GM12872 (cell line): Measurements from ENCODE around the gene CLEC9A.

Experiments
- TF ChIP-seq, protein P1 (sequence below): IDR thresholded peaks from 3 replicates; pipeline ENCODE4 v1.5.1; 2011; ENCODE audit warnings: low read depth, mild to moderate bottlenecking, low read length, moderate library complexity; ENCODE audit not compliant: insufficient read depth

The CLEC9A gene

DNA sequence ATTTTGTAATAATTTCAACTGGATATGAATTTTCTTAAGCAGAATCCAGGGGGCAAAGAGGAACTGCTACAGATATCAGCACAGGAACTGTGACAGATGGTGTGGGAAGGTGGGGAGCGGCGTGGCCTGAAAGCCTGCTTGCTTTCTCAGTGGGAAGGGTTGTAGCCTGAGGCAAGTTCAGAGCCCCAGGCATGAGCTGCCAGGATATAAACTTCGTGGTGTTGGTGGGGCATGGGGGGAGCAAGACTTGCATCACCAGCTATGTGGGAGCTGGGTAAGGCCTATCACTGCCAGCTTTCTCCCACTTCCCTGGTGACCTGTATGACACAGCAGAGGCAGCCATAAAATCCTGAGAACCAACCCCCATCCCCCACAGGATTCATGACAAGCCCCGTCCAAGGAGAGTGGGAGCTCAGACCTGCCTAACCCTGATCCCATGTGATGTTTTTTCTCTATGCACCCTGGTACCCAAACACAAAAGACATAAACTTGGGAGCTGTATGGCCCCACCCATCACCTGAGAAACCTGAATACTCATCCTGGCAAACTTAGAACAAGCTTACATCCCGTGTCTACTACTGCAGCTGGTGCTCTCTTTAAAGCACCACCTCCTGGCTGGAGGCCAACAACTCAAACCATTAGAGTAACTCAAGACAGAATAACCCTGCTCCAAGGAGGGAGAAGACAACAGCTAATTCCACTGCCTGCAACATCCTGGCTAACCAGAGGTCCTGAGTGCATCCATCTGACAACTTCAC, 51.8 kb downstream of the CLEC9A start:
- TF ChIP-seq, protein P1, sequence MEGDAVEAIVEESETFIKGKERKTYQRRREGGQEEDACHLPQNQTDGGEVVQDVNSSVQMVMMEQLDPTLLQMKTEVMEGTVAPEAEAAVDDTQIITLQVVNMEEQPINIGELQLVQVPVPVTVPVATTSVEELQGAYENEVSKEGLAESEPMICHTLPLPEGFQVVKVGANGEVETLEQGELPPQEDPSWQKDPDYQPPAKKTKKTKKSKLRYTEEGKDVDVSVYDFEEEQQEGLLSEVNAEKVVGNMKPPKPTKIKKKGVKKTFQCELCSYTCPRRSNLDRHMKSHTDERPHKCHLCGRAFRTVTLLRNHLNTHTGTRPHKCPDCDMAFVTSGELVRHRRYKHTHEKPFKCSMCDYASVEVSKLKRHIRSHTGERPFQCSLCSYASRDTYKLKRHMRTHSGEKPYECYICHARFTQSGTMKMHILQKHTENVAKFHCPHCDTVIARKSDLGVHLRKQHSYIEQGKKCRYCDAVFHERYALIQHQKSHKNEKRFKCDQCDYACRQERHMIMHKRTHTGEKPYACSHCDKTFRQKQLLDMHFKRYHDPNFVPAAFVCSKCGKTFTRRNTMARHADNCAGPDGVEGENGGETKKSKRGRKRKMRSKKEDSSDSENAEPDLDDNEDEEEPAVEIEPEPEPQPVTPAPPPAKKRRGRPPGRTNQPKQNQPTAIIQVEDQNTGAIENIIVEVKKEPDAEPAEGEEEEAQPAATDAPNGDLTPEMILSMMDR = no peak

DNA sequence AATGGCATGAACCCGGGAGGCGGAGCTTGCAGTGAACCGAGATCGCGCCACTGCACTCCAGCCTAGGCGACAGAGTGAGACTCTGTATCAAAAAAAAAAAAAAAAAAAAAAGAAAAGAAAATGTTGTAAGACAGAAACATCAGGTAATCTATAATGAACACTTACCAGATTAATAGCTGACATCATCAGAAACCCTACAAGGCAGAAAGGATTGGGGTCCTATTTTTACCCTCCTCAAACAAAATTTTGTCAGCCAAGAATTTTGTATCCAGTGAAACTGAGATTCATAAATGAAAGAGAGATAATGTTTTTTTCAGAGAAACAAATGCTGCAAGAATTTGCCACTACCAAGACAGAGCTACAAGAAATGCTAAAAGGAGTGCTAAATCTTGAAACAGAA, 54.3 kb downstream of the CLEC9A start:
- TF ChIP-seq, protein P1 = no peak

DNA sequence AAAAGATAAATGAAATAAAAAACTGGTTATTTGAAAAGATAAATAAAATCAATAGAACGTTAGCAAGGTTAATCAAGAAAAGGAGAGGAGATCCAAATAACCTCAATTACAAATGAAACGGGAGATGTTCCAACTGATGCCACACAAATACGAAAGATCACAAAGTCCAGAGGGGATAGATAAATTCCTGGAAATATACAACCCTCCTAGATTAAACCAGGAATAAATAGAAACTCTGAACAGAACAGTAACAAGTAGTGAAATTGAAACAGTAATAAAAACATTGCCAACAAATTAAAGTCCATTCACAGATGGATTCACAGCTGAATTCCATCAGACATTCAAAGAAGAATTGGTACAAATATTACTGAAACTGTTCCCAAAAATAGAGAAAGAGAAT, 55.9 kb downstream of the CLEC9A start:
- TF ChIP-seq, protein P1 = no peak

DNA sequence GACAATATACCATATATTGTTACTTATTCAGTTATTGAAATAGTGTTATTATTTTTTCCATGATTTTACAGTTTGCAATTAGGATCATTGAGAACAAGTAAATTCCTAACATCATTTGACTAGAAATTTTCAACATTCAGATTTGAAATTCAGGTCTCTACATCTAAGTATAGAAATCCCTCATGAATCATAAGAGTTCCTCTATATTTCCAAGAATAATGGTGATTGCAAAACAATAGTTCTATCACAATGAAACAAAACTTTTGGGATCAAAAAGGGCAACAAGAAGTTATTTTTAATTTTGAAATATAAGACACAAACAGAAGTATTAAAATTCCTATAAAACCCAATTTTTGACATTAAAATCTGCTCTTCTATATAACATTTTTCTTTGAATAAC, 57.5 kb downstream of the CLEC9A start:
- TF ChIP-seq, protein P1 = no peak

DNA sequence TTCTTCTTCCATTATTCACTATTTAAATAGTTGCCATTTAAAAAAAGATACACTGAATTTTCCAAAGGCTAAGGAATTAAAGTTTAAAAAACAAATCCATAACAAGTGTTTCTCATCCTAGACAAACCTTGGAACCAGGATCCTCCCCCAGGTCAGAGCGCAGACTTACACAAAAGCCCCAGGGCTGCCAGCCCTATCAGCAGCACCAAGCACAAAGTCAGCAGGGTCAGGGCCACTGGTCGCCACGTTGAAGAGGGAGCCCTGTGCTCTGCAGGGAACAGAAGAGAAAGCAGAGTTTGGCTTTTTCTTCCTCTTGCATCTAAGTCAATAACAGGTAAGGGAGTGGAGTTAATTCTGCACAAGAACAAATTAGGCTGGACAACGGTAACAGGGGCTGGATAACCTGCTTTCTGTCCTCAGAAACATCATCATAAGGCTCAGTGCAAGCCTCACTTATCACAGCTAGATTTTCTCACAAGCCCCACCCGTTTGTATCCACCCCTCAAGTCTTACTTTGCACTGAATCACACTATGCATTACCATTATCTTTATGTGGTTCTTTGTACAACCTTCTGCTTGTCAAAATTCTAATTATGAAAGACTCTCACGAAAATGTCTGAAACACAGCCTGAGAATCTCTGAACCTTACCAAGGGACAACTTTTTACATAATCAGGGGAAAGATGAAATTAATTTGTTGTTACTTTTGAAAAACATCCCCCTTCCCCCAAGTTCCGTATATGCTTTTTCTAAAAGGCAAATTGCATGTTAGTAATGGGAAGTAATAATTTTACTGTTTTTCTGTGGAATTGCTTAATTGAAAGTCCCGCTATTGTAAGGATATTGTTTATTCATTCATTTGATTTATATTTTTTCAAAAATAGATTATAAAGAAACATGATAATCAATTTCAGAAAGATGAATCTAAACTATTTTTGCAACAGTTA, 58.7 kb downstream of the CLEC9A start:
- TF ChIP-seq, protein P1 = no peak

DNA sequence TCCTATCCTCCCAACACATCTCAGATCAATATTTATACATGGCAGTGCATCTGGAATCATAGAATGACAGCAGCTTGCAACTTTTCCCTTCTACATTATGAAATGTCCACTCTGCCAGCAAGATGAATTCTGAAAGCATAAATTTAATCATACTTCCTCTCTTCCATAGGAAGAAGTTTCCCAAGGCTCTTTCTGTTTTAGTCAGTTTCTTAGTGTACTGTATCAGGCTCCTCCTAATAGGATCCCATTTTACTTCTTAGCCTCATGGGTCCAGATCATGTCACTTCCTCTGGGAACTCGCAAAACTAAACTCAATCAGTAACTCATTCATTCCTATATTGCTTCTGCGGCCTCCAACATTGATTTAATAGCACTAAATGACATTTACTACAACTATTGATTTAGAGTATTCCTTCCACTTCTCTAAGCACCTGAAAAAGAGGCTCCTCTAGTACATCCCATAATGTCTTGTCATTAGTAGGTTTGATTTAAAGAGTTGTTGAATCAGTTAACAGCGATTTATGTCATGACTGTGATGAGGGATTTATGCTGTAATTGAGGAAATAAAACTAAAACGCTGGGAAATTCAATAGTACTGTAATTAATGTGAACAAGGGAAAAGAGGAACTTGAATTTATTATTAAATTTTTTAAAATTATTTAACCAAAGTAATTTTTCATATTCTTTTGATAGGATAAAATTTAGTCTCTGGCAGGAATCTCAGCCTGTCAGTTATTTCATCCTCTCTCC, 64.3 kb downstream of the CLEC9A start:
- TF ChIP-seq, protein P1 = no peak

DNA sequence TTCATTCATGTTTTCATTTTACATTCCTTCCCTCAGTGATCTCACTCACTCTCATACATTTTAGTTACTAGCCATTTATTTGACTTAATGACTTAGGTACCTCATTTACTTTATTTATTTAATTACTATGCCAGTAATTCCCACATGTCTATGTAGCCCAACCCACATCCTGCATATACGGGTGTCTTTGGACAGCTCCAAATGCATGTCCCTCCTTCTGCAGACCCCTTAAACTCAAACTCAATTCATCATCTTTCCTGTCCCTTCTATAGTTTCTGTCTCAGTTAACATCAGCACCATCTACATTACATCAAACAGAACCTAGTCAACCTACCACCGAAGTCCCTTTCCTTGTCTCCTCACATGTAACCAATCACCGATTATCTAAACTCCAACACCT, 65.5 kb downstream of the CLEC9A start:
- TF ChIP-seq, protein P1 = no peak
